Upper lobe of left lung (tissue), 6 donors: ENCODE results near the gene UBE2I. TPM values are rescaled to one million over a fixed set of nuclear protein-coding genes. Genes with fewer than 3 reads are reported as not detected.
"Not testable (repeated sequence)": the region's sequence is repeated elsewhere in the genome, so short reads cannot be mapped to it uniquely, and the experiment has no call there.

Source experiments
- ATAC-seq, 2 donors: fragments of 200-7000 bp; cut with Tn5 transposase; one replicate each; pipeline ENCODE4 v1.9.1; 2022; ENCODE audit warnings: mild to moderate bottlenecking in 2 of 2, moderate library complexity in 2 of 2; ENCODE audit not compliant: low FRiP score in 2 of 2
- DNase-seq, 2 donors: peaks; one replicate each; pipeline ENCODE4 v3.0.0-alpha.2; 2019 to 2020
- H3K27ac ChIP-seq, 4 donors: fragments of 200-600 bp; sonication (generic); one replicate each; pipeline ENCODE4 v1.5.1; 2016 to 2019
- H3K27me3 ChIP-seq, 4 donors: fragments of 200-600 bp; sonication (generic); one replicate each; pipeline ENCODE4 v1.5.1; 2017 to 2019
- H3K36me3 ChIP-seq, 4 donors: fragments of 200-600 bp; sonication (generic); one replicate each; pipeline ENCODE4 v1.5.1; 2016 to 2019
- H3K4me1 ChIP-seq, 4 donors: fragments of 200-600 bp; sonication (generic); one replicate each; pipeline ENCODE4 v1.5.1; 2018 to 2019
- H3K4me3 ChIP-seq, 4 donors: fragments of 200-600 bp; sonication (generic); one replicate each; pipeline ENCODE4 v1.5.1; 2017 to 2019; ENCODE audit warnings: mild to moderate bottlenecking in 2 of 4, moderate library complexity in 1 of 4
- H3K9me3 ChIP-seq, 4 donors: fragments of 200-600 bp; sonication (generic); one replicate each; pipeline ENCODE4 v1.5.1; 2018 to 2019
- CTCF ChIP-seq, 6 experiments: fragments of 450-650 bp in 4 of 6; fragments of 200-600 bp in 2 of 6; sonication (generic) in 2 of 6; IDR thresholded peaks; one replicate each; pipeline ENCODE4 v1.5.1; 2016 to 2019; ENCODE audit warnings: antibody characterized with exemption in 6 of 6
- EP300 ChIP-seq, 4 donors: sonication (generic); formaldehyde crosslinking; IDR thresholded peaks; one replicate each; pipeline ENCODE4 v1.5.1; 2017; ENCODE audit warnings: antibody characterized with exemption in 4 of 4, control low read depth in 2 of 4
- POLR2A ChIP-seq, 4 donors: fragments of 450-650 bp; IDR thresholded peaks; one replicate each; pipeline ENCODE4 v1.5.1; 2016 to 2017; ENCODE audit warnings: antibody characterized with exemption in 4 of 4, mild to moderate bottlenecking in 2 of 4
- POLR2AphosphoS5 ChIP-seq, 2 donors: sonication (generic); formaldehyde crosslinking; IDR thresholded peaks; one replicate each; pipeline ENCODE4 v1.5.1; 2017; ENCODE audit warnings: antibody characterized with exemption in 2 of 2
- WGBS, 2 donors: methylation state at CpG; one replicate each; pipeline ENCODE4 v1.1.5; 2017 to 2018; 5-methylcytosine and 5-hydroxymethylcytosine counted together
- total RNA-seq, 6 donors: library from RNA; depleted of rRNA in 4 of 6; stranded (reverse); fragments of >200 nt in 4 of 6; gene quantifications; one replicate each; pipeline versions ENCODE4 v1.1.0 to v1.2.1, GENCODE V29; 2016 to 2021
- donor health status: DM: no; HTN: no; CAD: no; lungs with moderate emphysema.
- donor health status: DM: no; HTN: yes; CAD: no; lungs with severe emphysema.

Gene UBE2I
- total RNA-seq, 6 donors from 2014 or later = 51.4 to 113 (median 92.0) TPM

GRCh38 chr16:1326391-1326790, 17.0 kb downstream of the UBE2I start:
- no peak for ATAC-seq
- DNase-seq = no peak

GRCh38 chr16:1326946-1327618, 17.6 kb downstream of the UBE2I start:
- Histone ChIP-seq H3K36me3 (peaks cover 3 to 46% (median 39%) of the 10 kb centered on the region in 4 donors), H3K27me3 (peaks cover 0 to 6% (median 3%) of the 10 kb centered on the region in 4 donors), H3K4me1 (peaks cover 9 to 19% (median 13%) of the 10 kb centered on the region in 4 donors), H3K9me3 (peaks cover 0 to 6% (median 4%) of the 10 kb centered on the region in 4 donors), H3K27ac (no peak overlapping the region), H3K4me3 (no peak overlapping the region)
- TF ChIP-seq POLR2AphosphoS5 (IDR thresholded peaks at IDR 0.05) = no peak
- TF ChIP-seq EP300 (IDR thresholded peaks at IDR 0.05) = no peak
- no peak for TF ChIP-seq CTCF (IDR thresholded peaks at IDR 0.05)
- no peak for TF ChIP-seq POLR2A (IDR thresholded peaks at IDR 0.05)
- 79 to 80% methylated on average over 8 to 11 of the region's 17 CpGs for WGBS, 2 donors
- DNase-seq (peak in 1 of 2 donors; percentile 58), ATAC-seq (no peak)

More at GRCh38 chr16:1326391-1326790, 17.0 kb downstream of the UBE2I start:
- no peak for TF ChIP-seq CTCF (IDR thresholded peaks at IDR 0.05)
- TF ChIP-seq POLR2AphosphoS5 (IDR thresholded peaks at IDR 0.05) = no peak
- no peak for TF ChIP-seq EP300 (IDR thresholded peaks at IDR 0.05)
- no peak for TF ChIP-seq POLR2A (IDR thresholded peaks at IDR 0.05)
- H3K9me3 ChIP-seq = peaks cover 0 to 6% (median 4%) of the 10 kb centered on the region in 4 donors
- 79 to 83% methylated on average over 9 to 16 of the region's 17 CpGs for WGBS, 2 donors
- H3K4me1 ChIP-seq = peaks cover 2 to 12% (median 6%) of the 10 kb centered on the region in 4 donors
- H3K27me3 ChIP-seq = no peaks in the 10 kb centered on the region
- no peak overlapping the region for H3K4me3 ChIP-seq
- H3K36me3 ChIP-seq = peaks cover 7 to 52% (median 41%) of the 10 kb centered on the region in 4 donors
- H3K27ac ChIP-seq = no peak overlapping the region

GRCh38 chr16:1327619-1327947, 18.1 kb downstream of the UBE2I start:
- Histone ChIP-seq H3K36me3 (peaks cover 3 to 42% (median 36%) of the 10 kb centered on the region in 4 donors), H3K4me3 (no peak overlapping the region), H3K27ac (no peak overlapping the region), H3K27me3 (peaks cover 0 to 11% (median 5%) of the 10 kb centered on the region in 4 donors), H3K4me1 (peaks cover 14 to 24% (median 18%) of the 10 kb centered on the region in 4 donors), H3K9me3 (peaks cover 0 to 6% (median 4%) of the 10 kb centered on the region in 4 donors)
- DNase-seq = no peak
- WGBS, 2 donors = 72 to 81% methylated on average over 3 to 5 of the region's 5 CpGs
- no peak for TF ChIP-seq EP300 (IDR thresholded peaks at IDR 0.05)
- no peak for TF ChIP-seq POLR2A (IDR thresholded peaks at IDR 0.05)
- no peak for TF ChIP-seq POLR2AphosphoS5 (IDR thresholded peaks at IDR 0.05)
- TF ChIP-seq CTCF (IDR thresholded peaks at IDR 0.05) = no peak
- ATAC-seq = no peak

- 88 to 90% methylated on average over 20 of the region's 20 CpGs for WGBS, 2 donors
- H3K4me3 ChIP-seq, ATAC-seq, H3K9me3 ChIP-seq, H3K27ac ChIP-seq: not testable (repeated sequence)
- H3K36me3 ChIP-seq = peaks cover 3 to 39% (median 34%) of the 10 kb centered on the region in 4 donors
- peaks cover 19 to 29% (median 23%) of the 10 kb centered on the region in 4 donors for H3K4me1 ChIP-seq
- peak in 1 of 2 donors; percentile 68 for DNase-seq
- peaks cover 0 to 16% (median 10%) of the 10 kb centered on the region in 4 donors for H3K27me3 ChIP-seq
These were observed 18.7 kb downstream of the UBE2I start for GRCh38 chr16:1328136-1328535.

GRCh38 chr16:1328961-1329360, 19.5 kb downstream of the UBE2I start:
- H3K27me3 ChIP-seq = peaks cover 0 to 24% (median 18%) of the 10 kb centered on the region in 4 donors
- not testable (repeated sequence) for H3K9me3 ChIP-seq, ATAC-seq, DNase-seq, H3K27ac ChIP-seq, H3K4me3 ChIP-seq
- peaks cover 23 to 32% (median 31%) of the 10 kb centered on the region in 4 donors for H3K4me1 ChIP-seq
- H3K36me3 ChIP-seq = peaks cover 3 to 31% (median 25%) of the 10 kb centered on the region in 4 donors
- 95 to 97% methylated on average over 10 of the region's 10 CpGs for WGBS, 2 donors
